Subcutaneous adipose tissue (tissue), 4 donors: Measurements from ENCODE around the gene PTPRS. TPM values are rescaled to one million over a fixed set of nuclear protein-coding genes. Genes with fewer than 3 reads are reported as not detected.

ENCODE experiments used
- total RNA-seq, 4 donors: library from RNA; depleted of rRNA; stranded (reverse); fragments of >200 nt; gene quantifications; one replicate each; pipeline ENCODE4 v1.1.0, GENCODE V29; 2016
- TF ChIP-seq, protein P1 (sequence below): fragments of 450-650 bp; IDR thresholded peaks from one replicate; pipeline ENCODE4 v1.5.1; 2016; ENCODE audit warnings: low read depth, mild to moderate bottlenecking, control low read depth, antibody characterized with exemption, moderate library complexity

The PTPRS gene
- total RNA-seq, 4 donors from 2014 or later, result 261 to 700 (median 461) TPM

DNA sequence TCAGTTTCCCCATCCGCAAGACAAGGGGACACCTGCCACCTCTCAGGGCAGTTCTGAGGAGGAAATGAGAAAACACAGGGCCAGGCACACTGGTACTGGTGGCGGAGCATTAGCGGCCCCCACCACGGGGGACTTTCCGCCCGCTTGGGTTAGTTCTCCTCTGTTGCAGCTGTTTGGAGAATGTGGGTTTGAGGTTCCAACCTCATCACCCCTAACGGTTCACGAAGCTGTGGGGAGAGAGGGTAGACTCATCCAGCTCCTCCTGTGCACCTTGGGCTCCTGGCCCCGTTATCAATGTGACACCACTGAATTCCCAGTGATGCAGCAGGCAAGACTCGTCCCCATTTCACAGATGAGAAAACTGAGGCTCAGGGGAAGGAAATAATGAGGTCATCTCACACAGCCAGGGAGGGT, 10.3 kb downstream of the PTPRS start:
- TF ChIP-seq, protein P1, sequence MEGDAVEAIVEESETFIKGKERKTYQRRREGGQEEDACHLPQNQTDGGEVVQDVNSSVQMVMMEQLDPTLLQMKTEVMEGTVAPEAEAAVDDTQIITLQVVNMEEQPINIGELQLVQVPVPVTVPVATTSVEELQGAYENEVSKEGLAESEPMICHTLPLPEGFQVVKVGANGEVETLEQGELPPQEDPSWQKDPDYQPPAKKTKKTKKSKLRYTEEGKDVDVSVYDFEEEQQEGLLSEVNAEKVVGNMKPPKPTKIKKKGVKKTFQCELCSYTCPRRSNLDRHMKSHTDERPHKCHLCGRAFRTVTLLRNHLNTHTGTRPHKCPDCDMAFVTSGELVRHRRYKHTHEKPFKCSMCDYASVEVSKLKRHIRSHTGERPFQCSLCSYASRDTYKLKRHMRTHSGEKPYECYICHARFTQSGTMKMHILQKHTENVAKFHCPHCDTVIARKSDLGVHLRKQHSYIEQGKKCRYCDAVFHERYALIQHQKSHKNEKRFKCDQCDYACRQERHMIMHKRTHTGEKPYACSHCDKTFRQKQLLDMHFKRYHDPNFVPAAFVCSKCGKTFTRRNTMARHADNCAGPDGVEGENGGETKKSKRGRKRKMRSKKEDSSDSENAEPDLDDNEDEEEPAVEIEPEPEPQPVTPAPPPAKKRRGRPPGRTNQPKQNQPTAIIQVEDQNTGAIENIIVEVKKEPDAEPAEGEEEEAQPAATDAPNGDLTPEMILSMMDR, result no peak

DNA sequence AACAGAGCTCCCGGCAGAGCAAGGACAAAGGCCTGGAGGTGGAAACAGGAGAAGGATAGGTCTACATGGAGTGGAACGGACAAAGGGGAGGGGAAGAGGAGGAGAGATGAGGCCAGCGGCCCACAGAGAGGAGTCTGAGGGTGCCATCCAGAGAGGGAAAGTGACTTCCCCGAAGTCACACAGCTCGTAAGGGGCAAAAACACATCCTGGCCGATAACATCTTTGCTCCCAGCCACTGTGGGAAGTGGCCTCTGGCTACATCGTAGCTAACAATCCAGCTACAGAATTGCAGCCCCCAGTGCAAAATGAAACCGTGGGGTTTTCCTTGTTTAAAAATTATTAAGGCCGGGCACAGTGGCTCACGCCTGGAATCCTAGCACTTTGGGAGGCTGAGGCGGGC, 11.5 kb downstream of the PTPRS start:
- TF ChIP-seq, protein P1, result no peak

DNA sequence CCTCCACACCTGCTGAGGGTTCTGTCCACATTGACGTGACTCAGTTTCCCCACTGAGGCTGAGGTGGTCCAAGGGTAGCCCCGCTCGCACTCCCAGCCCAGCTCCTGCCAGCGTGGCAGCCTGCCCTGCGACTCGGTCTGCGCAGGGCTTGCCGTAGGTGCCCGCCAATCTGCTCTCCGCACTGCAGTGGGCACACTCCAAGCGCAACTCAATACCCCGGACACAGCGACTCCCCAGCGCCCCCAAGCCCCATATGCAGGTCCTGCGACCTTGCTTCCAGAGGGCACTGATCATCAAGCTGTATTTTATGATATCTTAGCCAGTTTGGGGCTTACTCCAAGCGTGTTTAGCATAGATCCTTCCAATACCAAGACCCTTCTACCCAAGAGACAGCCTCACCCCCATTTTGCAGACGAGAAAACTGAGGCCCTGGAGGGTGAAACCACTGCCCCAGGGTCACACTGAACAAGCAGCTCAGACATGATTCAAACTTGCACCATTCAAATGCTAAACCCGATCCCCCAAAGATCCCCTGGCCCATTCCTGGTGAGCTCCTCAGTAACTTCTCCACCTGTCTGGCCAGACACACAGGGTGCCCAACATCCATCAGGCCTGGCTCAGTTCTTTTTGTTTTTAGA, 13.5 kb downstream of the PTPRS start:
- TF ChIP-seq, protein P1, result no peak

DNA sequence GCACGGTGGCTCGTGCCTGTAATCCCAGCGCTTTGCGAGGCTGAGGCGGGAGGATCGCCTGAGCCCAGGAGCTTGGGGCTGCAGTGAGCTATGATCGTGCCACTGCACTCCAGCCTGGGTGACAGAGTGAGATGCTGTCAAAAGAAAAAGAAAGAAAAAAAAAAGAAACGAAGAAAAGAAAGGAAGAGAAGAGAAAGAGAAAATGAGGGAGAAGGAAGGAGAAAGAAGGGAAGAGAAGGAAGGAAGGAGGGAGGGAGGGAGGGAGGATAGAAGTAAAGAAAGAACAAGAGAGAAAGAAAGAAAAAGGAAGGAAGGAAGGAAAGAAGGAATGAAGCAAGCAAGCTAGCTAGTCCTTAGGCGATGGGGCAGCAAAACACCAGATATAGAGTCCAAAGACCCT, 14.1 kb downstream of the PTPRS start:
- TF ChIP-seq, protein P1, result no peak

DNA sequence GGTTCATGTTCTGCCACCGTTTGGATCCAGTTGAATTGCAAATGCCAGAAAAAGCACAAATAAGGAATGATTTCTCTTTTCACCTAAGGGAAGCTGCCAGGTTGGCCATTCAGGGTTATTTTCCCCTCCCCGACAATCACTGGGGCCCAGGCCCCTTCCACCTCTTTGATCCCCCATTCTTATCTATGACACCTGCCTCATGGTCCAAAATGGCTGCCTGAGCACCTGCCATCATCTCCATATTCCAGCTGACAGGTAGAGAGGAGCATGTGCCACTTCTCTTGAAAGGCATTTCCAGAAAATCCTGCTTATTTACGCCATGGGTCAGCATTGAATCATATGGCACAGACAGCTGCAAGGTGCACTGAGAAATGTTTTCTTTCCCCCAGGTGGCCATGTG, 15.7 kb downstream of the PTPRS start:
- TF ChIP-seq, protein P1, result no peak

DNA sequence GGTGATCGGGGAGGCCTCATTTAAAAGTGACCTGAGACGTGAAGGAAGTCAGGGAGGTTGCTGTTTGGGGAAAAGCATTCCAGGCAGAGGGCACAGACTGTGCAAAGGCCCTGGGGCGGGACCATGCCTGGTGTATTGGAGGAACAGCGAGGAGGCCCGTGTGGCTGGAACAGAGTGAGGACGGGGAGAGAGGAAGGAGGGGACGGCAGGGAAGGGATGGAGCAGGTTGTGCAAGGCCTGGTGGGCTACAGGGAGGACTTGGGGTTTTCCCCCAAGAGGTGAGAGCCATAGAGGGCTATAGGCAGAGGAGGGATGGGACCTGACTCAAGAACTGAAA, 17.2 kb downstream of the PTPRS start:
- TF ChIP-seq, protein P1, result no peak

DNA sequence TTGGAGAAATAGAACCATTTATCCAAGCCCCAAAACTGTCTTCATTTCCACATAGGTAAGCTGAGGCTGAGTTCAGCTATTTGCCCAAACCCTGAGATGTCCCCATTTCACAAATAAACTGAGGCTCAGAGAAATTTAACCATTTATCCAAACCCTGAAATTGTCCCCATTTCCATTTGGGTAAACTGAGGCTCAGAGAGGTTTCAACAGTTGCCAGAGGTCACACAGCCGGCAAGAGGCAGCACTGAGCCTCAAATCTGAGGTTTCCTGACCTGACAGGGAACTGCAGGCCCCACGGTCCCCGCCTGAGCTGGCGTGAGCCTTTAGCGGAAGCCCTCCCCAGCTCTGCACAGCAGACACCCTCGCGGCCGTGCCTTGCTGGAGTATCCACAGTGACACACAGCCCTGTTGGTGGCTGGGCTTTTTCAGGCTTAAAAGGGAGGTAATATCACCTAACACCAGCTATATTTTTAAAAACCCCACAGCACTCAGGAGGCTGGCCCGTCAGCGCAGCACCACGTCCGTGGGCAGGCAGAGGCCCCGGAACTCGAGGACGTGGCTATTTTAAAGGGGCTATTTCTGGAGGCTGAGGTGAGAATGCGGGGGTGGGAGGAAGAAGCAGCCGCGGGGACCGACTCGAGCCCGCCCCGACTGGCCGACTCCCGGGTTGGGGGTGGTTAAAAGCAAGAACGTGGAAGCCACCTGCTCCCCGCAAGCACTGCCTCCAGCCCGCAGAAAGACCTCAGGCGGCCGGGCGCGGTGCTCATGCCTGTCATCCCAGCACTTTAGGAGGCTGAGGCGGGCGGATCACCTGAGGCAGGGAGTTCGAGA, 18.5 kb downstream of the PTPRS start:
- TF ChIP-seq, protein P1, result no peak
